Astrocyte (in vitro differentiated cells and primary cell): ENCODE data around the gene SP3. TPM values are rescaled to one million over a fixed set of nuclear protein-coding genes. Genes with fewer than 3 reads are reported as not detected.

Experiments used
- DNase-seq: peaks from one replicate; pipeline ENCODE4 v3.0.0-alpha.2; 2010; ENCODE audit warnings: low read depth
- FAIRE-seq: peaks from 2 replicates; lab custom pipeline; 2011; peaks lifted over from hg19 to GRCh38; lab: Jason Lieb, UNC
- H2AFZ ChIP-seq: 2 replicates; pipeline ENCODE4 v1.6.0; 2012; ENCODE audit warnings: low read depth, low read length, inconsistent platforms
- H3K27ac ChIP-seq: 2 replicates; pipeline ENCODE4 v1.5.1; 2011; ENCODE audit warnings: low read depth, low read length, inconsistent platforms
- H3K27me3 ChIP-seq: 2 replicates; pipeline ENCODE4 v1.6.0; 2011; ENCODE audit warnings: low read length, inconsistent platforms; ENCODE audit not compliant: insufficient read depth
- H3K36me3 ChIP-seq: 2 replicates; pipeline ENCODE4 v1.5.1; 2011; ENCODE audit warnings: low read length, inconsistent platforms; ENCODE audit not compliant: insufficient read depth
- H3K4me1 ChIP-seq: 2 replicates; pipeline ENCODE4 v1.5.1; 2011; ENCODE audit warnings: low read length, inconsistent platforms; ENCODE audit not compliant: insufficient read depth
- H3K4me2 ChIP-seq: 2 replicates; pipeline ENCODE4 v1.6.0; 2012; ENCODE audit warnings: low read length, inconsistent platforms
- H3K4me3 ChIP-seq: 2 replicates; pipeline ENCODE4 v1.5.1; 2011; ENCODE audit warnings: low read depth, mild to moderate bottlenecking, low read length, inconsistent platforms; ENCODE audit not compliant: insufficient read depth
- H3K79me2 ChIP-seq: 2 replicates; pipeline ENCODE4 v1.6.0; 2012; ENCODE audit warnings: mild to moderate bottlenecking, low read length, inconsistent platforms; ENCODE audit not compliant: insufficient read depth
- H3K9ac ChIP-seq: 2 replicates; pipeline ENCODE4 v1.6.0; 2012; ENCODE audit warnings: mild to moderate bottlenecking, low read length, inconsistent platforms
- H3K9me3 ChIP-seq: 2 replicates; pipeline ENCODE4 v1.5.1; 2012; ENCODE audit warnings: low read depth, mild to moderate bottlenecking, low read length, inconsistent platforms; ENCODE audit not compliant: insufficient read depth
- H4K20me1 ChIP-seq: 2 replicates; pipeline ENCODE4 v1.6.0; 2012; ENCODE audit warnings: low read length, inconsistent platforms; ENCODE audit not compliant: insufficient read depth
- H3K27ac Mint-ChIP-seq: one replicate; pipeline ENCODE4 v1.8.0; 2021; ENCODE audit warnings: mild to moderate bottlenecking, mixed read lengths; ENCODE audit not compliant: unreplicated experiment
- H3K27me3 Mint-ChIP-seq: one replicate; pipeline ENCODE4 v1.8.0; 2021; ENCODE audit warnings: low read depth, mixed read lengths; ENCODE audit not compliant: unreplicated experiment
- H3K36me3 Mint-ChIP-seq: one replicate; pipeline ENCODE4 v1.8.0; 2021; ENCODE audit warnings: low read depth, mixed read lengths; ENCODE audit not compliant: unreplicated experiment
- H3K4me1 Mint-ChIP-seq: one replicate; pipeline ENCODE4 v1.8.0; 2021; ENCODE audit warnings: low read depth, mixed read lengths; ENCODE audit not compliant: unreplicated experiment
- H3K4me3 Mint-ChIP-seq: one replicate; pipeline ENCODE4 v1.8.0; 2021; ENCODE audit warnings: mild to moderate bottlenecking, moderate library complexity, mixed read lengths; ENCODE audit not compliant: unreplicated experiment
- H3K9me3 Mint-ChIP-seq: one replicate; pipeline ENCODE4 v1.8.0; 2021; ENCODE audit warnings: mild to moderate bottlenecking, mixed read lengths; ENCODE audit not compliant: unreplicated experiment
- EZH2 ChIP-seq: IDR thresholded peaks from 2 replicates; pipeline ENCODE4 v1.6.1; 2012; ENCODE audit warnings: mild to moderate bottlenecking, low read length, inconsistent platforms; ENCODE audit not compliant: insufficient read depth
- total RNA-seq: library from RNA; stranded (reverse); gene quantifications from 2 replicates; pipeline ENCODE4 v1.2.1, GENCODE V29; 2021
- TF ChIP-seq, protein P1 (sequence below): IDR thresholded peaks from 2 replicates; pipeline ENCODE4 v1.5.1; 2011; ENCODE audit warnings: low read depth, mild to moderate bottlenecking, inconsistent platforms, low read length, moderate library complexity; ENCODE audit not compliant: insufficient read depth

SP3 gene
- total RNA-seq, 1 donor from 2014 or later: 59.6 TPM

DNA sequence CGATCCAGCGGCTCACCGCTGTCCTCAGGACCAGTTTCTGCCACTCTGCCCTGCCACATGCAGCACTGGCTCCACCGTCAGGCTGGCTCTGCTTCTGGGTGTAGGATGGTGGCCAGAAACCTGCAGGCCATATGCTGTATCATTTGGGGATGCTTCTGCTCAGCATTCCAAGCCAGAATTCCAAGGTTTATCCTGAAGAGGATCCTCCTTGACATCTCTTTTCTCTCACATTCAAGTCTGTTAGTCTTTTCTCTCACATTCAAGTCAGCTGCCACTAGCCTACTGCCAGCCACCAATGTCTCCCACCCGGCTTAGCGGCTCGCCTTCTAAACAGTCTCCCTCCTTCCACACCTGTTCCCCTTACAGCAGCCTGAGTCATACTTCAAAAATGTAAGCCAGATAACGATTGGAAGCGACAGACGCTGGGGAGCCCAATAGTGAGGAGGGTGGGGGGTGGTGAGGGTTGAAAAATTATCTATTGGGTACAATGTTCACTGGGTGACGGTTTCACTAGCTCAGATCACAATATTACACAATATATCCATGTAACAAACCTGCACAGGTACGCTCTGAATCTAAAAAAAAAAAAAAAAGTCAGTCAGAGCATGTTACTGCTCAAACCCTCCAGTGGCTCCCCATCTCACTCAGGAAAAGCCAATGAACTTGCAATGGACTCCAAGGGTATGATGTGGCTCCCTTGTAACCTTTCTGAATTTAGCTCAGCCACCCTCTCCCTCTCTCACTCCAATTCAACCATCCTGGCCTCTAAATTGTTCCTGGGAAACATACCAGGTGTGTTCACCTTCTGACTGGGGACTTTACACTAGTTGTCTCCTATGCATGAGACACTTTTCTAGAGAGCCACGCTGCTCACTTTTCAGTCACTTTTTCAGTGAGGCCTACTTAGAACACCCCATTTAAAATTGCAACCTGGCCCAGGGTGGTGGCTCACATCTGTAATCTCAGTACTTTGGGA, 38.8 kb upstream of the SP3 start:
- no peaks in the 10 kb centered on the region for H3K9me3 ChIP-seq
- no peak overlapping the region for H3K4me3 Mint-ChIP-seq
- DNase-seq (no peak), FAIRE-seq (no peak)
- no peak for TF ChIP-seq EZH2
- TF ChIP-seq, protein P1, sequence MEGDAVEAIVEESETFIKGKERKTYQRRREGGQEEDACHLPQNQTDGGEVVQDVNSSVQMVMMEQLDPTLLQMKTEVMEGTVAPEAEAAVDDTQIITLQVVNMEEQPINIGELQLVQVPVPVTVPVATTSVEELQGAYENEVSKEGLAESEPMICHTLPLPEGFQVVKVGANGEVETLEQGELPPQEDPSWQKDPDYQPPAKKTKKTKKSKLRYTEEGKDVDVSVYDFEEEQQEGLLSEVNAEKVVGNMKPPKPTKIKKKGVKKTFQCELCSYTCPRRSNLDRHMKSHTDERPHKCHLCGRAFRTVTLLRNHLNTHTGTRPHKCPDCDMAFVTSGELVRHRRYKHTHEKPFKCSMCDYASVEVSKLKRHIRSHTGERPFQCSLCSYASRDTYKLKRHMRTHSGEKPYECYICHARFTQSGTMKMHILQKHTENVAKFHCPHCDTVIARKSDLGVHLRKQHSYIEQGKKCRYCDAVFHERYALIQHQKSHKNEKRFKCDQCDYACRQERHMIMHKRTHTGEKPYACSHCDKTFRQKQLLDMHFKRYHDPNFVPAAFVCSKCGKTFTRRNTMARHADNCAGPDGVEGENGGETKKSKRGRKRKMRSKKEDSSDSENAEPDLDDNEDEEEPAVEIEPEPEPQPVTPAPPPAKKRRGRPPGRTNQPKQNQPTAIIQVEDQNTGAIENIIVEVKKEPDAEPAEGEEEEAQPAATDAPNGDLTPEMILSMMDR: no peak
- H3K4me1 ChIP-seq: peaks cover 13% of the 10 kb centered on the region
- no peaks in the 10 kb centered on the region for H3K27me3 ChIP-seq
- peaks cover 3% of the 10 kb centered on the region for H3K9me3 Mint-ChIP-seq
- no peak overlapping the region for H3K27ac ChIP-seq
- H3K9ac ChIP-seq: no peak overlapping the region
- H3K27me3 Mint-ChIP-seq: peaks cover 4% of the 10 kb centered on the region
- no peaks in the 10 kb centered on the region for H4K20me1 ChIP-seq
- no peak overlapping the region for H2AFZ ChIP-seq
- H3K27ac Mint-ChIP-seq: peak overlapping the region; percentile 26
- no peaks in the 10 kb centered on the region for H3K79me2 ChIP-seq
- no peak overlapping the region for H3K4me3 ChIP-seq
- no peaks in the 10 kb centered on the region for H3K36me3 ChIP-seq
- no peak overlapping the region for H3K4me2 ChIP-seq
- H3K4me1 Mint-ChIP-seq: peaks cover 12% of the 10 kb centered on the region
- peaks cover 5% of the 10 kb centered on the region for H3K36me3 Mint-ChIP-seq

DNA sequence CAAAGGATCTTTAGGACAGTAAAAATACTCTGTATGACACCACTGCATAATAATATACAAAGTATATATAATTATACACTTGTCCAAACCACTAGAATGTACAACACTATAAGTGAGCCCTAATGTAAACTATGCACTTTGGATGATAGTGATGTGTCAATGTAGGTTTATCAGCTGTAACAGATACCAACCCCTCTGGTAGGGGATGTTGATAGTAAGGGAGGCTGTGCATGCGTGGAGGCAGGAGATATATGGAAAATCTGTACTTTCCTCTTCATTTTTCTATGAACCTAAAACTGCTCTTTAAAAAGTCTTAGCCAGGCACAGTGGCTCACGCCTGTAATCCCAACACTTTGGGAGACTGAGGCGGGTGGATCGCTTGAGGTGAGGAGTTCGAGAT, 37.5 kb upstream of the SP3 start:
- H4K20me1 ChIP-seq: no peaks in the 10 kb centered on the region
- H3K9ac ChIP-seq: no peak overlapping the region
- no peaks in the 10 kb centered on the region for H3K9me3 ChIP-seq
- H3K4me3 ChIP-seq: no peak overlapping the region
- no peak for DNase-seq
- peaks cover 3% of the 10 kb centered on the region for H3K9me3 Mint-ChIP-seq
- FAIRE-seq: no peak
- H3K27me3 Mint-ChIP-seq: peaks cover 4% of the 10 kb centered on the region
- H3K27ac Mint-ChIP-seq: no peak overlapping the region
- H3K36me3 ChIP-seq: no peaks in the 10 kb centered on the region
- H3K36me3 Mint-ChIP-seq: peaks cover 5% of the 10 kb centered on the region
- no peaks in the 10 kb centered on the region for H3K79me2 ChIP-seq
- TF ChIP-seq, protein P1: no peak
- TF ChIP-seq EZH2: no peak
- H3K4me1 ChIP-seq: peaks cover 12% of the 10 kb centered on the region
- H3K27me3 ChIP-seq: peaks cover 2% of the 10 kb centered on the region
- H2AFZ ChIP-seq: no peak overlapping the region
- H3K4me1 Mint-ChIP-seq: peaks cover 12% of the 10 kb centered on the region
- no peak overlapping the region for H3K4me3 Mint-ChIP-seq
- H3K27ac ChIP-seq: no peak overlapping the region
- H3K4me2 ChIP-seq: no peak overlapping the region

DNA sequence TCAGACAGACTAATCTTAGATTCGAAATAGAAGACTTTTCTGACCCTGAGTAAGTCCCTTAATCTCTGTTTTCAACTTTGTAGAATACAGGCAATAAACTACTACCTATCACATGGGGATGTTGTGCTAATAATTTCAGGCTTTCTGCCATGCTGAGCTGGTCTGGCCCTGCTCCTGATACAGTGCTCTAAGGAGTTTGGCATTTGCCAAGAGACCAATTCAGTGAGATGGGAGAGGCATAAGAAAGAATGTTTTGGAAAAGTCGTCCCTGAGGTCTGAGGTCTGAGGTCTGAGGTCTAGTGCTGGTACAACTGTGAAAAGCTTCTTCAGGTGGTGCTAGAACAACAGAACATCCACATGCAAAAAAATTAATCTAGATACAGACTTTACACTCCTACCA, 35.9 kb upstream of the SP3 start:
- H3K4me1 Mint-ChIP-seq: peaks cover 12% of the 10 kb centered on the region
- no peak for TF ChIP-seq EZH2
- TF ChIP-seq, protein P1: no peak

More for the DNA sequence above, 35.9 kb upstream of the SP3 start:
- no peak overlapping the region for H3K9ac ChIP-seq
- no peak overlapping the region for H3K4me3 Mint-ChIP-seq
- H3K4me1 ChIP-seq: peaks cover 12% of the 10 kb centered on the region
- H3K9me3 ChIP-seq: no peaks in the 10 kb centered on the region
- H3K27me3 ChIP-seq: peaks cover 2% of the 10 kb centered on the region
- no peak overlapping the region for H3K4me2 ChIP-seq
- DNase-seq: no peak
- H3K27ac ChIP-seq: no peak overlapping the region
- H3K36me3 ChIP-seq: no peaks in the 10 kb centered on the region
- peaks cover 3% of the 10 kb centered on the region for H3K9me3 Mint-ChIP-seq
- peaks cover 5% of the 10 kb centered on the region for H3K36me3 Mint-ChIP-seq
- no peak overlapping the region for H3K27ac Mint-ChIP-seq
- H3K27me3 Mint-ChIP-seq: peaks cover 4% of the 10 kb centered on the region
- H3K4me3 ChIP-seq: no peak overlapping the region
- no peak for FAIRE-seq
- H3K79me2 ChIP-seq: no peaks in the 10 kb centered on the region
- no peak overlapping the region for H2AFZ ChIP-seq
- no peaks in the 10 kb centered on the region for H4K20me1 ChIP-seq
